ENCODE data around the gene IL17C.
"Not testable (repeated sequence)": the region's sequence is repeated elsewhere in the genome, so short reads cannot be mapped to it uniquely, and the experiment has no call there.

The IL17C gene

GRCh38 chr16:88662222-88662842 lies 24.0 kb downstream of the IL17C start:
- no peak for DNase-seq

GRCh38 chr16:88662843-88663606 lies 24.7 kb downstream of the IL17C start, which contains the start of gene MVD:
TSS of gene MVD (minus strand) at chr16:88663091. CDS start at chr16:88663080, 11 bp downstream.
- DNase-seq: peak; percentile 98

- no peak for DNase-seq
These were observed 26.8 kb downstream of the IL17C start for GRCh38 chr16:88665148-88665547.

GRCh38 chr16:88665570-88665969 lies 27.2 kb downstream of the IL17C start:
- no peak for DNase-seq

GRCh38 chr16:88667461-88667860 lies 29.1 kb downstream of the IL17C start:
- DNase-seq: no peak

GRCh38 chr16:88669493-88669892 lies 31.1 kb downstream of the IL17C start:
- DNase-seq: not testable (repeated sequence)

- DNase-seq: no peak
These were observed 31.6 kb downstream of the IL17C start for GRCh38 chr16:88669980-88670379.

- DNase-seq: no peak
These were observed 33.4 kb downstream of the IL17C start for GRCh38 chr16:88671806-88672205.

GRCh38 chr16:88672776-88673175 lies 34.4 kb downstream of the IL17C start:
- no peak for DNase-seq

GRCh38 chr16:88673716-88674379 lies 35.5 kb downstream of the IL17C start:
- DNase-seq: no peak

GRCh38 chr16:88676502-88677242 lies 38.3 kb downstream of the IL17C start:
- no peak for DNase-seq

GRCh38 chr16:88677721-88678120 lies 39.3 kb downstream of the IL17C start:
- DNase-seq: no peak

- no peak for DNase-seq
These were observed 40.0 kb downstream of the IL17C start for GRCh38 chr16:88678224-88678979.

GRCh38 chr16:88680554-88681083 lies 42.2 kb downstream of the IL17C start:
- DNase-seq: no peak

- no peak for DNase-seq
These were observed 42.8 kb downstream of the IL17C start for GRCh38 chr16:88681084-88681680.

- no peak for DNase-seq
These were observed 43.5 kb downstream of the IL17C start for GRCh38 chr16:88681709-88682451.

GRCh38 chr16:88684569-88685155 lies 46.3 kb downstream of the IL17C start:
- no peak for DNase-seq

- peak; percentile 59 for DNase-seq
These were observed 47.0 kb downstream of the IL17C start for GRCh38 chr16:88685156-88686061.

GRCh38 chr16:88686062-88686438 lies 47.7 kb downstream of the IL17C start:
- no peak for DNase-seq
